Parathyroid adenoma (tissue), 2 donors: Measurements from ENCODE around the gene CALHM2.

Experiments used
- H2AFZ ChIP-seq: fragments of 300-600 bp; sonication (generic); one replicate; pipeline ENCODE4 v1.7.0; 2017; ENCODE audit warnings: antibody characterized with exemption, mild to moderate bottlenecking
- H3K27ac ChIP-seq: fragments of 300-600 bp; sonication (generic); one replicate; pipeline ENCODE4 v1.7.0; 2017
- H3K27me3 ChIP-seq: fragments of 300-600 bp; sonication (generic); one replicate; pipeline ENCODE4 v1.7.0; 2017; ENCODE audit warnings: low read length; ENCODE audit not compliant: control insufficient read depth, insufficient read depth
- H3K36me3 ChIP-seq: fragments of 300-600 bp; sonication (generic); one replicate; pipeline ENCODE4 v1.7.0; 2017; ENCODE audit warnings: low read length; ENCODE audit not compliant: control insufficient read depth, insufficient read depth
- H3K4me1 ChIP-seq: fragments of 300-600 bp; sonication (generic); one replicate; pipeline ENCODE4 v1.7.0; 2017; ENCODE audit warnings: control low read depth
- H3K4me2 ChIP-seq: fragments of 300-600 bp; sonication (generic); one replicate; pipeline ENCODE4 v1.7.0; 2017; ENCODE audit warnings: low read length
- H3K4me3 ChIP-seq: fragments of 300-600 bp; sonication (generic); one replicate; pipeline ENCODE4 v1.7.0; 2017; ENCODE audit warnings: low read depth, low read length
- H3K79me2 ChIP-seq: fragments of 300-600 bp; sonication (generic); one replicate; pipeline ENCODE4 v1.7.0; 2017; ENCODE audit warnings: control low read depth
- H3K9ac ChIP-seq: fragments of 300-600 bp; sonication (generic); one replicate; pipeline ENCODE4 v1.7.0; 2017; ENCODE audit warnings: mild to moderate bottlenecking
- H3K9me3 ChIP-seq: fragments of 300-600 bp; sonication (generic); one replicate; pipeline ENCODE4 v1.7.0; 2017; ENCODE audit warnings: low read length; ENCODE audit not compliant: control insufficient read depth
- CTCF ChIP-seq: fragments of 300-600 bp; sonication (generic); IDR thresholded peaks from one replicate; pipeline ENCODE4 v1.7.0; 2017; ENCODE audit warnings: antibody characterized with exemption, mild to moderate bottlenecking
- donor health status: primary hyperparathyroidism.

Gene CALHM2

GRCh38 chr10:103472005-103472404 lies 19.8 kb upstream of the CALHM2 start:
- no peak overlapping the region for H3K9ac ChIP-seq
- H3K79me2 ChIP-seq = no peaks in the 10 kb centered on the region
- H3K4me2 ChIP-seq = no peak overlapping the region
- H3K4me3 ChIP-seq = no peak overlapping the region
- no peaks in the 10 kb centered on the region for H3K36me3 ChIP-seq
- H3K4me1 ChIP-seq = no peaks in the 10 kb centered on the region
- no peak overlapping the region for H2AFZ ChIP-seq
- TF ChIP-seq CTCF = no peak
- no peaks in the 10 kb centered on the region for H3K9me3 ChIP-seq
- H3K27me3 ChIP-seq = no peaks in the 10 kb centered on the region
- H3K27ac ChIP-seq = no peak overlapping the region

DNA sequence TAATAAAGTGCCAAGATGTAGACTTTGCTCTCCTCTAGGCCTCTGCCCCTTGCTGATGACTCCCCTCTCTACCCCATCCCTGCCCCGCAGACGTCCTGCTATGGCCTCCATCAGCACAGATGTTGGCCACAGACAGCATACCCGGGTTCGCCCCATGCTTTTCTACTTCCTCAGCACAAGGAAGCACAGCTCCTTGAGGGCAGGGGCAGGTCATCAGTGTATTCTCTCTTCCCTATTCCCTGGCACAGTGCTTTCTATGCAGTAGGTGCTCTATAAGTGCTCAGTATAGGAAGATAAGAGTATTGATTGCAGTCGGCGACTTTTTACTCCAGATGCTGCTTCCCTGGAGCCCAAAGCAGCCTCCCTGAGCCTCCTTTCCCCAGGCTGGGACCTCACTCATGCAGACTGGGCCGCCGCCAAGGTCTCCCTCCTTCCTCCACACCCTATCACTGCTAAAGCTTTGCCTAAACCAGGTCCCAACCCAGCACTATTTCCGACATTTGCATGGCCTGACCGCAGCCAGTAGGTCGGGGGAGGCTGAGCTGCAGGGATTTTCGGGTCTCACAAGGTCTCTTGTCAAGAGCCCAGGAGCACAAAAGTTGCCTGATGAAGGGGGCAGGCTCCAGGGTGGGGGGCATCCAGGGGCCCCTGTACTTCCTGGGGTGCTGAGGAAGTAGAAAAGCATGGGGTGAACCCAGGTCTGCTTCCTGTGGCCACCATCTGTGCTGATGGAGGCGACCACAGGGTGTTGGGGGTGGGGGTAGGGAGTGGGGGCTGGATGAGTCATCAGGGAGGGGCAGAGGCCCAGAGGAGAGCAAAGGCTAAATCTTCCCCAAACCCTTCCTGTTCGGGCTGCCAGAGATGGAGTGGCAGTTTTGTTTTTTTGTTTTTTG lies 18.8 kb upstream of the CALHM2 start:
- Histone ChIP-seq H3K36me3 (no peaks in the 10 kb centered on the region), H3K9me3 (no peaks in the 10 kb centered on the region), H3K4me1 (no peaks in the 10 kb centered on the region), H3K4me3 (no peak overlapping the region), H3K79me2 (no peaks in the 10 kb centered on the region), H3K4me2 (no peak overlapping the region), H2AFZ (no peak overlapping the region), H3K27me3 (no peaks in the 10 kb centered on the region), H3K27ac (no peak overlapping the region), H3K9ac (no peak overlapping the region)
- TF ChIP-seq CTCF = no peak

- Histone ChIP-seq H3K36me3 (no peaks in the 10 kb centered on the region), H3K4me1 (no peaks in the 10 kb centered on the region), H3K27ac (no peak overlapping the region), H3K27me3 (no peaks in the 10 kb centered on the region), H3K9ac (no peak overlapping the region), H2AFZ (no peak overlapping the region), H3K4me2 (no peak overlapping the region), H3K9me3 (no peaks in the 10 kb centered on the region), H3K4me3 (no peak overlapping the region), H3K79me2 (no peaks in the 10 kb centered on the region)
- no peak for TF ChIP-seq CTCF
These were observed 17.0 kb upstream of the CALHM2 start for GRCh38 chr10:103469201-103469600.

DNA sequence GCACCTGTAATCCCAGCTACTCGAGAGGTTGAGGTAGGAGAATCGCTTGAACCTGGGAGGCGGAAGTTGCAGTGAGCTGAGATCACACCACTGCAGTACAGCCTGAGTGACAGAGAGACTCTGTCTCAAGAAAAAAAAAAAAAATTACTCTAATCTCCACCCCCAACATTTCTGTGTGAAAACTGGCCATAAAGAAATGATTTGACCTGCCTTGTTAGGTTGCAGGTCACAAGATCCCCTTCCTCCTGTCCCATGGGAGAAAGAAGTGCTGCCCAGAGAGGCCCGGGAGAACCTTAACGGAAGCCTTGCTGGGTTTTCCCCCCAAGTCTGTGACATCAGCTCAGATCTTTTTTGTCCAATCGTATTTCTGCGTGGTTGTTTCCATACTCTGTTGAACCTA lies 15.2 kb upstream of the CALHM2 start:
- TF ChIP-seq CTCF = no peak
- H3K4me3 ChIP-seq = no peak overlapping the region

GRCh38 chr10:103466734-103467133 lies 14.6 kb upstream of the CALHM2 start:
- Histone ChIP-seq H3K27ac (no peak overlapping the region), H3K4me2 (no peak overlapping the region), H2AFZ (no peak overlapping the region)

More for the DNA sequence above, 15.2 kb upstream of the CALHM2 start:
- H3K36me3 ChIP-seq = no peaks in the 10 kb centered on the region
- H3K4me2 ChIP-seq = no peak overlapping the region
- no peaks in the 10 kb centered on the region for H3K79me2 ChIP-seq
- H3K9ac ChIP-seq = no peak overlapping the region
- no peak overlapping the region for H2AFZ ChIP-seq
- H3K27ac ChIP-seq = no peak overlapping the region
- H3K9me3 ChIP-seq = no peaks in the 10 kb centered on the region
- no peaks in the 10 kb centered on the region for H3K4me1 ChIP-seq
- H3K27me3 ChIP-seq = no peaks in the 10 kb centered on the region

More at GRCh38 chr10:103466734-103467133, 14.6 kb upstream of the CALHM2 start:
- Histone ChIP-seq H3K9me3 (no peaks in the 10 kb centered on the region), H3K4me3 (no peak overlapping the region), H3K4me1 (no peaks in the 10 kb centered on the region), H3K79me2 (no peaks in the 10 kb centered on the region), H3K27me3 (no peaks in the 10 kb centered on the region), H3K9ac (no peak overlapping the region), H3K36me3 (no peaks in the 10 kb centered on the region)
- no peak for TF ChIP-seq CTCF
